Measurements from ENCODE around the gene ADAM11. TPM values are rescaled to one million over a fixed set of nuclear protein-coding genes. Genes with fewer than 3 reads are reported as not detected.
A peak's percentile ranks its signal among the peaks of the same experiment; 100 is the strongest.
"Not testable (repeated sequence)": the region's sequence is repeated elsewhere in the genome, so short reads cannot be mapped to it uniquely, and the experiment has no call there.

Gene ADAM11
- total and polyA plus RNA-seq, 11 donors = 1.8 to 24.6 (median 11.2) TPM

- Histone ChIP-seq H3K27me3 (peaks cover 0 to 6% (median 0%) of the 10 kb centered on the region in 9 donors), H3K9me3 (no peaks in the 10 kb centered on the region), H3K27ac (peak overlapping the region in 4 of 12 donors; percentile 20 to 59 (median 30)), H3K4me1 (peaks cover 0 to 27% (median 8%) of the 10 kb centered on the region in 12 donors), H3K4me3 (no peak overlapping the region), H3K36me3 (no peaks in the 10 kb centered on the region)
- intact Hi-C loops (cut with DNase I) = no loop called here
- peak in 1 of 4 donors; percentile 56 for ATAC-seq
- 30 to 42% (median 39%) methylated on average over 7 of the region's 7 CpGs for WGBS, 4 donors
- DNase-seq = no peak
- TF ChIP-seq POLR2A (IDR thresholded peaks at IDR 0.05) (no peak), CTCF (IDR thresholded peaks at IDR 0.05) (no peak)
Observed at GRCh38 chr17:44820631-44821212, 61.9 kb downstream of the ADAM11 start.

GRCh38 chr17:44825236-44825635 lies 66.4 kb downstream of the ADAM11 start:
- not testable (repeated sequence) for H3K36me3 ChIP-seq, DNase-seq, ATAC-seq, H3K4me3 ChIP-seq, H3K9me3 ChIP-seq
- peak overlapping the region in 2 of 12 donors; percentile 6 to 95 for H3K27ac ChIP-seq
- peaks cover 0 to 34% (median 11%) of the 10 kb centered on the region in 12 donors for H3K4me1 ChIP-seq
- peaks cover 0 to 47% (median 4%) of the 10 kb centered on the region in 9 donors for H3K27me3 ChIP-seq
- WGBS, 4 donors = 93 to 97% (median 94%) methylated on average over 9 of the region's 9 CpGs
- intact Hi-C loops (cut with DNase I) = loop anchor here in 4 of 10 donors (5.0 kb wide), 2 partner anchors 42 to 43 kb away; no protein-coding TSS in a partner anchor

GRCh38 chr17:44826123-44826790 lies 67.5 kb downstream of the ADAM11 start:
- peaks cover 0 to 36% (median 12%) of the 10 kb centered on the region in 12 donors for H3K4me1 ChIP-seq
- peak overlapping the region in 4 of 12 donors; percentile 30 to 95 (median 66) for H3K27ac ChIP-seq
- no peaks in the 10 kb centered on the region for H3K9me3 ChIP-seq
- peaks cover 0 to 58% (median 4%) of the 10 kb centered on the region in 9 donors for H3K27me3 ChIP-seq
- ATAC-seq (no peak), DNase-seq (no peak)
- H3K36me3 ChIP-seq = no peaks in the 10 kb centered on the region
- TF ChIP-seq CTCF (IDR thresholded peaks at IDR 0.05) (no peak), POLR2A (IDR thresholded peaks at IDR 0.05) (no peak)
- intact Hi-C loops (cut with DNase I) = loop anchor here in 4 of 10 donors (5.0 kb wide), 2 partner anchors 41 to 44 kb away; no protein-coding TSS in a partner anchor
- WGBS, 4 donors = 83 to 85% (median 84%) methylated on average over 15 of the region's 15 CpGs
- H3K4me3 ChIP-seq = peak overlapping the region in 4 of 12 donors; percentile 76 to 91 (median 80)

- H3K27me3 ChIP-seq = peaks cover 0 to 67% (median 4%) of the 10 kb centered on the region in 9 donors
- peak overlapping the region in 9 of 12 donors; percentile 1 to 96 (median 89) for H3K27ac ChIP-seq
- H3K4me3 ChIP-seq = peak overlapping the region in 9 of 12 donors; percentile 71 to 91 (median 77)
- TF ChIP-seq CTCF (IDR thresholded peaks at IDR 0.05) (no peak), POLR2A (IDR thresholded peaks at IDR 0.05) (no peak)
- no peaks in the 10 kb centered on the region for H3K36me3 ChIP-seq
- intact Hi-C loops (cut with DNase I) = loop anchor here in 4 of 10 donors (2.0 to 5.0 kb wide), 3 partner anchors 39 to 47 kb away; no protein-coding TSS in a partner anchor
- 31 to 56% (median 45%) methylated on average over 1 of the region's 1 CpG for WGBS, 4 donors
- ATAC-seq (no peak), DNase-seq (no peak)
- no peaks in the 10 kb centered on the region for H3K9me3 ChIP-seq
- H3K4me1 ChIP-seq = peaks cover 0 to 35% (median 10%) of the 10 kb centered on the region in 12 donors
Observed at GRCh38 chr17:44827863-44828262, 69.1 kb downstream of the ADAM11 start.

Data from heart left ventricle (tissue), 16 donors.